HG03571 (cell line): ENCODE data around the gene CAMK1G.

Experiments
- ATAC-seq: cut with Tn5 transposase; IDR thresholded peaks from one replicate; pipeline ENCODE4 v1.9.1; 2021; ENCODE audit not compliant: unreplicated experiment

Gene CAMK1G

GRCh38 chr1:209583408-209583807, at the start of gene CAMK1G:
Gene CAMK1G, plus strand, starts transcription at chr1:209583714. Its CDS starts 11,270 bp downstream, at chr1:209594984.
- no peak for ATAC-seq

- no peak for ATAC-seq
These were observed 48.8 kb upstream of the CAMK1G start for GRCh38 chr1:209534496-209535250.

- no peak for ATAC-seq
These were observed 46.7 kb upstream of the CAMK1G start for GRCh38 chr1:209536843-209537242.

GRCh38 chr1:209537336-209538114, 46.0 kb upstream of the CAMK1G start:
- no peak for ATAC-seq

- no peak for ATAC-seq
These were observed 43.9 kb upstream of the CAMK1G start for GRCh38 chr1:209539576-209539975.

GRCh38 chr1:209542585-209542984, 40.9 kb upstream of the CAMK1G start:
- no peak for ATAC-seq

- no peak for ATAC-seq
These were observed 39.4 kb upstream of the CAMK1G start for GRCh38 chr1:209544098-209544497.

GRCh38 chr1:209545423-209545822, 38.1 kb upstream of the CAMK1G start:
- ATAC-seq: no peak

- ATAC-seq: no peak
These were observed 37.0 kb upstream of the CAMK1G start for GRCh38 chr1:209546390-209547085.

- ATAC-seq: no peak
These were observed 35.9 kb upstream of the CAMK1G start for GRCh38 chr1:209547626-209548025.

- ATAC-seq: no peak
These were observed 33.9 kb upstream of the CAMK1G start for GRCh38 chr1:209549443-209550205.

- no peak for ATAC-seq
These were observed 33.0 kb upstream of the CAMK1G start for GRCh38 chr1:209550519-209550918.

- no peak for ATAC-seq
These were observed 30.9 kb upstream of the CAMK1G start for GRCh38 chr1:209552406-209553264.

- ATAC-seq: no peak
These were observed 28.5 kb upstream of the CAMK1G start for GRCh38 chr1:209554761-209555611.

- ATAC-seq: no peak
These were observed 27.3 kb upstream of the CAMK1G start for GRCh38 chr1:209556162-209556690.

- ATAC-seq: no peak
These were observed 26.3 kb upstream of the CAMK1G start for GRCh38 chr1:209557221-209557620.

GRCh38 chr1:209560529-209560928, 23.0 kb upstream of the CAMK1G start:
- no peak for ATAC-seq

- ATAC-seq: no peak
These were observed 22.6 kb upstream of the CAMK1G start for GRCh38 chr1:209560952-209561351.

- ATAC-seq: no peak
These were observed 22.0 kb upstream of the CAMK1G start for GRCh38 chr1:209561532-209561931.
